Activated CD8-positive, alpha-beta memory T cell treated with anti-CD3 and anti-CD28 coated beads for 36 hours (primary cell): ENCODE results near the gene SCN1B. TPM values are rescaled to one million over a fixed set of nuclear protein-coding genes. Genes with fewer than 3 reads are reported as not detected.
"Not testable (repeated sequence)": the region's sequence is repeated elsewhere in the genome, so short reads cannot be mapped to it uniquely, and the experiment has no call there.

Source experiments
- CTCF ChIA-PET: fragments of 350-600 bp; sonication (Branson Sonifier 250); formaldehyde crosslinking; loops from one replicate; lab custom pipeline; 2021; ENCODE audit warnings: antibody characterized with exemption; lab: Charles Lee
- POLR2A ChIA-PET: fragments of 350-600 bp; sonication (Branson Sonifier 250); formaldehyde crosslinking; loops from one replicate; lab custom pipeline; 2021; ENCODE audit warnings: antibody characterized with exemption; lab: Charles Lee
- total RNA-seq, 2 experiments: library from RNA; stranded (reverse); gene quantifications; one replicate each; pipeline ENCODE4 v1.2.3, GENCODE V29; 2021

Gene SCN1B
- total RNA-seq, 2 experiments from 2014 or later, result 0.99 to 1.3 TPM

DNA sequence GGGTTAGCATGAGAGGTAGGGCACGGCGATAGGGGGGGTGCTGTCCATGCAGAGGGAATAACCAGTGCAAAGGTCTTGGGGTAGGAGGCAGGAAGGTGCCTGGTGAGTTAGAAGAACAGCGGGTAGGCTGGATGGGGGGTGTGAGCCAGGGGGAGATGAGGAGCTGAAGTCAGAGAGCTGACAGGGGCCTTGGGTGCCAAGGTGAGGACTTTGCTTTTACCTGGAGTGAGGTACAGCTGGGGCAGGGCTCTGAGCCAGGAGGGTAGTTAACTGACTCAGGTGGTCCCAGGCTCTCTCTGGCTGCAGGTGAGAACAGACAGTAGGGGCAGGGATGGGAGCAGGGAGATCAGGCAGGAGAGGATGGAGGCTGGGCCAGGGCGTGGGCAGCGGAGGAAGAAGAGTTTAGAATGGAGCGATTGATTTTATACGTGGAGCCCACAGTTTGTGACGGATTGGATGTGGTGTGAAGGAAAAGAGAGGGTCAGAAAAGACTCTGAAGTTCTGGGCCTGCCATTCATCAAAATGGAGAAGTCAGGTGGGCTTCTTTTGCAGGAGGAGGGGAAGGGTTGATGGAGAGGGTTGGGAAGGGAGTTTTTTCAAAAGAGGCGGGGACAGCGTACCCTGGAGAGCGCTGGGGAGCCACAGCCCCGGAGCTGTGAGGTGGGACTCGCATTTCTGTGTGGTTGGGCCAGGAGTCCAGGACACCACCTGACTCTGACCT is 31.3 kb upstream of the SCN1B start:
- ChIA-PET CTCF (interaction anchor here (0.7 to 1.6 kb wide), 2 partner anchors 26 to 174 kb away, joined by 3 read pairs; no protein-coding TSS in a partner anchor), POLR2A (interaction anchor here (0.6 to 2.5 kb wide), 2 partner anchors 8 to 616 kb away, joined by 3 to 11 read pairs; no protein-coding TSS in a partner anchor)

DNA sequence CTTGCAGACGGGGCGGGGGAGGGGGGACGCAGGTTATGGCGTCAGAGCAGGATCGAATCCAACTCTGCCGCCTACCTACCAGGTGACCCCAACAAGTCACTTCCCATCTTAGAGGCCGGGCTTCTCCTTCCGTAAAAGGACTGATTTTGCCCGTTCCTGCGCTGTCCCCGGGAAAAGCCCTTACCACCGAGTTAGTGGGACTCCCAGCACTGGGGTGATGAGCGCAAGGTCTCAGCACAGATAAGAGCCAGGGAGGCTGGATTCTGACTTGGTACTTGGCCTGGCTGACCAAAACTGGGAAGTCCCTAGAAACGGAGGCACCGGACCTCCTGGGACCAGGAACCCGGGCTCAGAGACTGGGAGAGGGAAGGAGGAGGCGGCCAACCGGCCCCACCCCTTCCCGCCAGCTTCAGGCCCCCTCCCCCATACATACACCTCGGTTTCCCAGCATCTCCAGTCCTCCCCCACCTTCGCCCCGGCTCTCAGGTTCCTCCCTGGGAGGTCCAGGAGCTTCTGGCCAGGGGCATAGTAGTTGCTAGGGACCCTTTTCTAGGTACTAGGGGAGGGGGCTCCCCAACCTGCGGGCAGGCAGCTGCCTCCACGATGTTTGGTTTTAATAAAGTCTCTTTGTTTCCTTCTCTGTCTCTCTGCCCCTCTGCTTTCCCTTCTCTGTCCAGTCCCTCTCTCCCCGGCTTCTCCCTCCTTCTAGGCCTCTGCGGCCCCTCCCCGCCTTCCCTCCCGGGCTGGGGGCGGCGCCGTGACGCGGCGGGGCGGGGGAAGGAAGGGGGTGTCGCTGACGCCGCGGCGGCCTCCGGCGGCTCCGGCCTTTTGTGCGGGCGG is 30.6 kb upstream of the SCN1B start, which contains the start of gene GRAMD1A:
Gene GRAMD1A, plus strand, starts transcription at position 826 of the 840 bp plus-strand sequence. CDS start 156 bp downstream, outside the sequence.
- CTCF ChIA-PET, result interaction anchor here (1.0 to 2.8 kb wide), 4 partner anchors 11 to 27 kb away, joined by 3 to 19 read pairs (median 4); no protein-coding TSS in a partner anchor
- POLR2A ChIA-PET, result interaction anchor here (0.6 to 2.6 kb wide), 5 partner anchors 9 to 615 kb away, joined by 3 to 21 read pairs (median 4); no protein-coding TSS in a partner anchor

DNA sequence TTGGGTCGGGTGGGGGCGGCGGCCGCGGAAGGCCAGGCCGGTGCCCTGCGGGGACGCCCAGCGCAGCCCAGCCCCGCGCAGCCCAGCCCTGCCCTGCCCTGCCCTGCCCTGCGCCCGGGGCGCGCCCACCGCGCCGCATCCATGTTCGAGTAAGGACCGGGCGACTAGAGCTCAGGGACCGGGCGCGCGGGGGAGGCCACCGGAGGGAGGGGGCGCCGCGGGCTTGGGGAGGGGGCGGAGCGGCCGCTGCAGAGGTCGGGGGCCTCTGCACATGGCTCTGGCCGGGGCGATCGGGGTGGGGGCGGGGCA is 30.0 kb upstream of the SCN1B start:
- CTCF ChIA-PET, result interaction anchor here (1.0 to 2.8 kb wide), 6 partner anchors 12 to 29 kb away, joined by 3 to 19 read pairs (median 4); no protein-coding TSS in a partner anchor
- POLR2A ChIA-PET, result interaction anchor here (0.6 to 2.6 kb wide), 5 partner anchors 10 to 322 kb away, joined by 3 to 21 read pairs (median 4); no protein-coding TSS in a partner anchor

DNA sequence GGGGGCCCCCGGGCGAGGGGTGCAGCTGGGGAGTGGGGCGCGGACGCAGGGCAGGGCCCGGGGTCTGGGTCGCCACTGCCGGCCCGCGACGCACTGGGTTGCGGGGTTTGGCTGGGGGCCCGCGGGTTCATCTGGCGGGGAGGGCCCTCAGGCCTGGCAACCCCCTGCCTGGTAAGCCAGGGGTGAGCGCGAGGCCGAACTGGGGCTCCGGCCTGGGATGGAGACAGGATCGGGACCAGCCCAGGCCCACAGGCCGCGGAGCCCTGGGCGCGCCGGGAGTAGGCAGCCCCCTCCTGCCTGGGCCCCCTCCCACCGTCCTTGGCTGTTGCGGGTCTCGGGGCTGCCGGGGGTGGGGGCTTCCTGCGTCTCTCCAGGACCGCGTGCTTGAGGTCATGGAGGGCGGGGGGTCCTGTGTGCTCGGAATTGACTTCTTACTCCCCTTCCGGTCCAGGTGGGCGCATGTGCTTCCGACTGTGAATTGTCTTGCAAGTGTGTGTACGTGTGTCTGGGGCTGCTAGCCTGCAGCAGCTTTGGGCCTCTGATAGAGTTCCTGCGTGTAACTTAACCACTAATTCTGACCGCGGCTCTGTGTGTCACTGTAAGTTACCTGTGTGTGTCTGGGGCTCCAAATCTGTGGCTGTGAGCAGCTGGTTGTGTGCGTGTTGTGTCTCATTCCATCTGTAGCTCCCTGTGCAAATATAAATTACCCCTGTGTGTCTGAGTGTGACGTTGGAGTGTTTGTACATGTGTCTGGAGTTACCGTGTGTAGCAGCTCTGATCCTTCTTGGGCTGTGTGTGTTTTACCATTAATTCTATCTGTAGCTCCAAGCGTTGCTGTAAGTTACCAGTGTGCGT is 29.4 kb upstream of the SCN1B start:
- POLR2A ChIA-PET, result interaction anchor here (0.6 to 2.6 kb wide), 7 partner anchors 10 to 322 kb away, joined by 3 to 21 read pairs (median 4); no protein-coding TSS in a partner anchor
- CTCF ChIA-PET, result interaction anchor here (1.0 to 2.8 kb wide), 10 partner anchors 9 to 141 kb away, joined by 3 to 19 read pairs (median 3); no protein-coding TSS in a partner anchor

DNA sequence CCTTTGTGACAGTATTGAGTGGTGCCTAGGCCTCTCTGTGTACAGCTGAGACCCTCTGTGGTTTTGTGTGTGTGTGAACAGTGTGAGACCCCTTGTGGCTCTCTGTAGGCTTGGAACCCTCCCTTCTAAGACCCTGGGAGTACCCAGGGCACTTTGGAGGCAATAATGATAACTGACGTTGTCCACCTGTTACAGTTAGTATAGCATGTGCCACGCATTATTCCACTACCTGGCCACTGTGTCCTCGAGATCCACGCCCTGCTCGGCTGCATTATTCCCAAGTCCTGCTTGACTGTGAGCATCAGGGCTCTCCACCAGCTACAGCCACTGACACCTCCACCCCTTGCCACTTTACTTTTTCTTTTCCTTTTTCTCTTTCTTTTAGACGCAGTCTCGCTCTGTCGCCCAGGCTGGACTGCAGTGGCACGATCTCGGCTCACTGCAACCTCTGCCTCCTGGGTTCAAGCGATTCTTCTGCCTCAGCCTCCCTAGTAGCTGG is 28.2 kb upstream of the SCN1B start:
- CTCF ChIA-PET, result interaction anchor here (1.0 to 2.8 kb wide), 6 partner anchors 9 to 140 kb away, joined by 3 to 19 read pairs (median 3); no protein-coding TSS in a partner anchor
- POLR2A ChIA-PET, result interaction anchor here (0.6 to 2.6 kb wide), 3 partner anchors 11 to 30 kb away, joined by 4 to 21 read pairs (median 5); no protein-coding TSS in a partner anchor

DNA sequence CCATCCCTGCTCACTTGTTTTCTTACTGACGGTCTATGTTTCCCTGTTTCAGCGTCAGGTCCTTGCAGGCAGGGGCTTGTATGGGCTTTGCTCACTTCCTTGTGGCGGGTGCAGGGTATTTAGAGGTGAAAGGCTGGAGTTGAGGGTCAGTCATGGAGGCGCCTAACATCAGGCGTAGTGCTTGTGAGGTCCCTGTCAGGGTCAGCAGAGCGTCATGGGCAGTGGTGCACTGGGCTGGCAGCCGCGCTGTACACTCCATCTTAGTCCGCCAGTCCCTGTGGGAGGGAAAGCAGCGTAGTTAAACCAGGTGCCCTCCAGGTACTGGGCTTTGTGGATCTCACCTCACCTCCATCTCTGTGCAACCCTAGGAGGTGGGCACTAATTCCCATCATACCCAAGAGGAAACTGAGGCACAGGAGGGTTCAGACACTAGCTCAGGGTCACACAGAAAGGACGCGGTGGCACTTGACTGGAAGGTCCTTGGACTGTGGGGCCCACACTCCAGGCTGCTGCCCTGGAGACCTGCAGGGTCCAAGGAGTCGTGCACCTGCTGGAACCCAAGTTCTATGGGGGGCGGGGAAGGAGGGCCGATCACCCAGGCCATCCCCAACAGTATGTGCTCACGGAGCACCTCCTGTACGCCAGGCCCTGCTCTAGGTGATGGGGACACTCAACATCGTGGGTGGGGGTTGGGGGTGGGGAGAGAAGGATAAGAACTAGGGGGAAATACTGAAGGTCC is 25.6 kb upstream of the SCN1B start:
- ChIA-PET CTCF (interaction anchor here (1.3 kb wide), 1 partner anchor 12 kb away, joined by 3 read pairs; no protein-coding TSS in a partner anchor), POLR2A (no interaction called here)

DNA sequence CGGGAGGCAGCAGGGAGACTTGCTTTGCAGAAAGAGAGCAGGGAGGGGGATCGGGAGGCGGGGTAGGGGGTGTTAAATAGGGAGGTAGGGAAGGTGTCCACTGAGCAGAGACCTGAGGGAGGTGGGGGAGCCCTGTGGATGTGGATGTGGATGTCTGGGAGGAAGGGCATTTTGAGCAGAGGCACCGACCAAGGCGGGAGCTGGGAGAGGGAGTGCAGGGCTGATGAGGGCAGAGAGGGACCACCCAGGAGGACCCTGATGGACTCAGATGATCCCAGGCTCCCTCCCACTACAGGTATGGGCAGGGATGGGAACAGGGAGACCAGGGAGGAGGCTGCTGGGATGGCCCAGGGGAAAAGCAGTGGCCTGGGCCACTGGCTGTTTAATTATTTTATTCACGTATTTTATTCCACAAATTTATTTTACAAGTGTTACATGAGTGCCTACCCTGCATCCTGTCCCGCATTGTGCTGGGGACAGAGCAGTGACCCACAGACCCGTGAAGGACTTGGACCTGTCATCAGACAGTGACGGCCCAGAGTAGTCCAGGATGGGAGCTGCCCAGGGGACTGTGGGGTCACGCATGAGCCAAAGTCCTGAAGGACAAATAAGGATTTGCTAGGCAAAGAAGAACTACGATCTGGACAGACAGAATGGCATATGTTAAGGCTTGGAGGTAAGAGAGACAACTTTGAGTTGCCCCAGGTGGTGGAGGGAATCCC is 24.9 kb upstream of the SCN1B start:
- POLR2A ChIA-PET, result no interaction called here
- CTCF ChIA-PET, result interaction anchor here (0.9 kb wide), 1 partner anchor 39 kb away, joined by 3 read pairs; no protein-coding TSS in a partner anchor

DNA sequence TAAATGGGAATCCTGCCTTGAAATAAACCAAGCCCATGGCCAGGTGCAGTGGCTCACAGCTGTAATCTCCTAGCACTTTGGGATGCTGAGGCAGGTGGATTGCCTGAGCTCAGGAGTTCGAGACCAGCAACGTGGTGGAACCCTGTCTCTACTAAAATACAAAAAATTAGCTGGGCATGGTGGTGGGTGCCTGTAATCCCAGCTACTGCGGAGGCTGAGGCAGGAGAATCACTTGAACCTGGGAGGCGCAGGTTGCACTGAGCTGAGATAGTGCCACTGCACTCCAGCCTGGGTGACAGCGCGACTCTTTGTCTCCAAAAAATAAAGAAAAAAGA is 24.3 kb upstream of the SCN1B start:
- CTCF ChIA-PET, result interaction anchor here (0.9 kb wide), 1 partner anchor 38 kb away, joined by 3 read pairs; no protein-coding TSS in a partner anchor
- POLR2A ChIA-PET, result interaction anchor here (1.1 kb wide), 1 partner anchor 25 kb away, joined by 3 read pairs; no protein-coding TSS in a partner anchor

DNA sequence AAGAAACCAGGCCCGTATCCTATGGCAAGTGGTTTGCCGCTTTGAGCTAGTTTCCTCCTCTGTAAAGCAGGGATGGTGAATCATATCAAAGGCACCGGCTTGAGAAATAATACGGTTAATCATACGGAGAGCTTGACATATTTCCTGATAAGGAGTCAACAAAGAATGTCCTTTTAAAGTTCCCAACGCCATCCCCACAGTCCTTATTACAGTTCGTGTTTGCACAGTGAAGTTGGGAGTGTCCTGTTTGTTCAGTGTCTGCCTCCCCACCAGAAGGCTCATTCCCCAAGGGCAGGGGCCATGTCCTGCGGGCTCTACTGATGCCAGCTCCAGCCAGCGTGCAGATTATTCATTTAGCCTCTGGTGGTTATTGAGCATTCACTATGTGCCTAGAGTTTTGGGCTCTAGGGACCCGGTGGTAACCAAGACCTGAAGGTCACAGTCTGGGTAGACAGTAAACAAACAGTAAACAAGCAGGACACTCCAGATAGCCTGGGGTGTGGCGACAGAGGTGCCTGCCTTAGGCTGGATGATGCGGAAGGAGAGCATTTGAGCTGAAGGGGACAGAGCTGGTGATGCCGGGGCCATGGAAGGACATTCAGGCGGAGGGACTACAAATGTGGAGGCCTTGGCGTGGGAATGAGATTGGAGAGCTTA is 23.8 kb upstream of the SCN1B start:
- POLR2A ChIA-PET, result interaction anchor here (1.1 kb wide), 1 partner anchor 25 kb away, joined by 3 read pairs; no protein-coding TSS in a partner anchor
- CTCF ChIA-PET, result interaction anchor here (0.9 kb wide), 1 partner anchor 38 kb away, joined by 3 read pairs; no protein-coding TSS in a partner anchor

DNA sequence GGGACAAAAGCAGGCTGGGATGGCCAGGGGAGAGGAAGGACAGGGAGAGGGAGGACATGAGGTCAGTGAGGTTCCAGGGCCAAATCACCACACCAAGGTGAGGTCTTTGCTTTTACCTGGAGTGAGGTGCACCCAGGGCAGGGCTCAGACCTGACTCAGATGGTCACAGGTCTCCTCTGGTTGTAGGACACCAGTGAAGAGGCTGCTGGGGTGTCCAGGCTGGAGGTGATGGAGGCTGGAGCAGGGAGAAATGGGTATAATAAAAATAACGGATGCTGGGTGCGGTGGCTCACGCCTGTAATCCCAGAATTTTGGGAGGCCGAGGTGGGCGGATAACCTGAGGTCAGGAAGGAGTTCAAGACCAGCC is 23.3 kb upstream of the SCN1B start:
- CTCF ChIA-PET, result no interaction called here
- POLR2A ChIA-PET, result interaction anchor here (1.1 kb wide), 1 partner anchor 24 kb away, joined by 3 read pairs; no protein-coding TSS in a partner anchor

DNA sequence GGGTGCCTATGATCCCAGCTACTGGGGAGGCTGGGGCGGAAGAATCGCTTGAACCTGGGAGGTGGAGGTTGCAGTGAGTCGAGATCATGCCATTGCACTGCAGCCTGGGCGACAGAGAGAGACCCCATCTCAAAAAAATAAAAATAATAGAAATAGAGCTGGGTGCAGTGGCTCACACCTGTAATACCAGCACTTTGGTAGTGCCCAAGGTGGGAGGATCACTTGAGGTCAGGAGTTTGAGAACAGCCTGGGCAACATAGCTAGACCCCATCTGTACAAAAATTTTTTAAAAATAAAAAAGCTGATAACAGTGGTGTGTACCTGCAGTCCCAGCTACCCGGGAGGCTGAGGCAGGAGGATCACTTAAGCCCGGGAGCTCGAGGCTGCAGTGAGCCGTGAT is 22.8 kb upstream of the SCN1B start:
- CTCF ChIA-PET, POLR2A ChIA-PET: not testable (repeated sequence)

DNA sequence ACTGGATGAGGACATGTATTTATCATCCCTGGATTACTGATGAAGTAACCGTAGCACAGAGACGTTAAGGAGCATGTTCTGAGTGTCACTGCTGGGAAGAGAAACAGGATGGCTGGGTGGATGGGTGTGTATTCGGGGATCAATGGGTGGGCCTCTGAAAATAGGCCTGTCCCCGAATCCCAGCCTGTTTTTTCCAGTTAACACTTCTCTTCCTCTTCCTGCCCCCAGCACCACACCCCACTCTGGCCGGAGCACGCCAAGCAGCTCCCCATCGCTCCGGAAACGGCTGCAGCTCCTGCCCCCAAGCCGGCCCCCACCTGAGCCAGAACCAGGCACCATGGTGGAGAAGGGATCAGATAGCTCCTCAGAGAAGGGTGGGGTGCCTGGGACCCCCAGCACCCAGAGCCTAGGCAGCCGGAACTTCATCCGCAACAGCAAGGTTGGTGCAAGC is 21.4 kb upstream of the SCN1B start:
- ChIA-PET CTCF (interaction anchor here (7.0 kb wide), 1 partner anchor 36 kb away, joined by 65 read pairs; no protein-coding TSS in a partner anchor), POLR2A (no interaction called here)

DNA sequence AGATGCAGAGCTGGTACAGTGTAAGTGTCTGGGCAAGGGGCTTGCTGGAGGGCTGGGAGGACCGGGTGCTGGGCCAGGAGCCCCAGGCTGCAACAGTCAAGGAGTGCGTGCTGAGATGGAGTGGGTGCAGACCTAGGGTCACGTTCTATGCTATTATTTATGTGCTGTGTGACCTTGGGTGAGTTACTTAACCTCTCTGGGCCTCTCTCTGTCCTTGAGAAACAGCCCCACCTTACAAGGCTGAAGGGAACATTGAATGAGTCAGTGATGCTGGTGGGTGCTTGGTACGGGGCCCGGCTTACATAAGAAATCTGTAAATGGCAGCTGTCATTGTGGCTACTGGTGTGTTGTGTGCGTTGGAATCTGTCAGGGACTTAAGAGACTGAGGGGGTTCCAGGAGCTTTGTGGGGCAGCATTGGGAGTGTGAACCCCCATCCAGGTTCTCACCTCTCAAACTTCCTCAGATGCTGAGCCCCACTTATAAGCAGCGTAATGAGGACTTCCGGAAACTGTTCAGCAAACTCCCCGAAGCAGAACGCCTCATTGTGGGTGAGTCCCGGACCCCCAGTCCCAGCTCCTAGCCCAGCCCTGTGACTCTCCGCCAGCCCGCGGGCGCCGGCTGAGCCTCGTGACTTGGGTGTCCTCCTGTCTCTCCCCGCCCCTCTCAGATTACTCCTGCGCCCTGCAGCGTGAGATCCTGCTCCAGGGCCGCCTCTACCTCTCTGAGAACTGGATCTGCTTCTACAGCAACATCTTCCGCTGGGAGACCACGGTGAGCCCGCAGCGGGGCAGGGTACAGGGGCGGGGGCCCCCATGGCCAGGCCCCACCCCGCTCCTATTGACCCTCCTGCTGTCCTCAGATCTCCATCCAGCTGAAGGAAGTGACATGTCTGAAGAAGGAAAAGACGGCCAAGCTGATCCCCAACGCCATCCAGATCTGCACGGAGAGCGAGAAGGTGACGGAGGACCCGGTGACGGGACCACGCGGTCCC is 20.6 kb upstream of the SCN1B start:
- CTCF ChIA-PET, result interaction anchor here (1.8 to 7.0 kb wide), 2 partner anchors 14 to 36 kb away, joined by 4 to 65 read pairs; no protein-coding TSS in a partner anchor
- POLR2A ChIA-PET, result no interaction called here

DNA sequence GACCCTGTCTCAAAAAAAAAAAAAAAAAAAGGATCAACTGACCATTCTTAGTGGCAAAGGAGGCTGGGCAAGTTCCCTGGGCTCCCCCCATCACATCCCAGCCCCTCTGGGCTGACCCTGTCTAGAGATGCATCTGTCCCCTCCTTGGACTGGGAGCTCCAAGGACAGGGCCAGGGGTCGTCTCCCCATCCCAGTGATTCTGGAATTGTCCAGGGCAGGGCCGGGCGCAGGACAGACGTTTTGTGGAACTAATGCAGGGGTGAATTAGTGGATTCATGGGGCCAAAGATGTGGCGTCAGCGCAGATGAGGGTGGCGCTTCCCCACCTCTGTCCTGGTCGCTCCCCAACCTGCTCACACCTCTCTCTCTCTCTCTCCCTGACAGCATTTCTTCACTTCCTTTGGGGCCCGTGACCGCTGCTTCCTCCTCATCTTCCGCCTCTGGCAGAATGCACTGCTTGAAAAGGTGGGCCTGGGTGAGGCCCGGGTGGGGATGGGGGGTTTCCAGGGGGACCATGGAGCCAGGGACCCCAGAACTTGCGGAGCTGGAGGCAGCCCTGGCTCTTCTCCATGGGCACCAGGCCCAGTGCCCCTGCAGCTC is 19.1 kb upstream of the SCN1B start:
- ChIA-PET CTCF (interaction anchor here (0.7 to 7.0 kb wide), 8 partner anchors 10 to 1026 kb away, joined by 3 to 65 read pairs (median 5); no protein-coding TSS in a partner anchor), POLR2A (interaction anchor here (1.2 to 4.1 kb wide), 2 partner anchors 11 to 27 kb away, joined by 3 to 21 read pairs; partner anchors contain the start of gene GRAMD1A)
